Measurements from ENCODE around the gene TIMM29.

The TIMM29 gene

DNA sequence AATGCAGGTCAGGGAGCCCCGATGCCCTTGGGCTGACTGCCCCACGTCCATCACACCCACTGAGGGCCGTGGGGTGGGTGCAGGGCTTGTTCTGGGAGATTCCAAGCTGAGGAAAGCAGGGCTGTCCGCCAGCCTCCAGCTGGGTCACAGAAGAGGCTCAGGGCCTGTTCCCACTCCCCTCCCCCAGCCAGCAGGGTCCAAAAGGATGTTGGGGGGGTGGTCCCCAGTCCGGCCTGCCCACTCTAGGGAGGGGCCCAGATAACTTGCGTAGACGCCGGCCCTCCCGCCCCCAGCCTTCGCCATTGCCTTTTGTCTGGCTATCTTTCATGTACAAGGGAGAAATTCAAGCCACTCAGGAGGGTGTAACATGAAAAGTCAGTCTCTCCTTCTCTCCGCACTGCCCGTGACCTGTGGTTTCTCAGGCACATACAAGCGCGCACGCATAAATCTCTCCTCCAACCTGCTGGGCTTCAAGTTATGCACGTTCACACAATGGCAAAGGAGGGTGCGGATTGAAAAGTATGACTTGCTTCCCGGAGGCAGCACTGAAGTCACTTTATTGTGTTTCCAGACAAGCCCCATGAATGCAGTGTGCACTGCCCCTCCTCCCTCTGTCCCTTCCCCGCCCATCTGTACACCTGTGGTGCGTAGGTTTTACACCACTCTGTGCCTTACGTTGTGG is 37.1 kb upstream of the TIMM29 start:
- DNase-seq (ENCODE audit: insufficient read length, low spot score), result no peak
- TF ChIP-seq POLR2AphosphoS5 (IDR thresholded peaks at IDR 0.05; ENCODE audit: low read depth, low read length) (no peak), PAX5 (IDR thresholded peaks at IDR 0.05; ENCODE audit: insufficient read depth, low read length, severe bottlenecking) (no peak), POU2F2 (IDR thresholded peaks at IDR 0.05; ENCODE audit: low read depth, low read length) (no peak), TAF1 (IDR thresholded peaks at IDR 0.05; ENCODE audit: low read depth, low read length) (no peak), SPI1 (IDR thresholded peaks at IDR 0.05; ENCODE audit: low read depth, low read length) (no peak), POLR2A (IDR thresholded peaks at IDR 0.05; ENCODE audit: low read depth, low read length) (no peak)
- FAIRE-seq, result no peak

DNA sequence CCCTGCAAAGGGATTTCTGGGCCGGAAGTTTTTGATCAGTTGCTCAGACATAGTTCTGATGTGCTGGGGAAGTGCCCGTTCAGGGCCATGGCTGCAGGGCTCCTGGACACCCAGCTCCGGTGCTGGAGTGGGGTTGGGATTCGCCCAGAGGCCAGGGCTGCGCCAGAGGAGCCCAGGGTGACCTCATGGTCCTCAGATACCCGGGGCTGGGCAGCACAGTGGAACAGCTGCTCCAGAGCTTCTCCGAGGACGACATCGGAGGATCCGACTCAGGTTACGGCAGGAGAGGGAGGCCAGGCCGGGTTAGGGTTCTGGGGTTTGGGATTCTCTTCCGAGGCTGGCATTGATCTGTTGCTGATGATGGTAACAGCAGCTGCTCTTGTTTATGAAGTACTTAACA is 36.4 kb upstream of the TIMM29 start:
- FAIRE-seq (no peak), DNase-seq (ENCODE audit: insufficient read length, low spot score) (no peak)
- TF ChIP-seq POLR2AphosphoS5 (IDR thresholded peaks at IDR 0.05; ENCODE audit: low read depth, low read length) (no peak), SPI1 (IDR thresholded peaks at IDR 0.05; ENCODE audit: low read depth, low read length) (no peak), TAF1 (IDR thresholded peaks at IDR 0.05; ENCODE audit: low read depth, low read length) (no peak), PAX5 (IDR thresholded peaks at IDR 0.05; ENCODE audit: insufficient read depth, low read length, severe bottlenecking) (no peak), POU2F2 (IDR thresholded peaks at IDR 0.05; ENCODE audit: low read depth, low read length) (no peak), POLR2A (IDR thresholded peaks at IDR 0.05; ENCODE audit: low read depth, low read length) (no peak)

DNA sequence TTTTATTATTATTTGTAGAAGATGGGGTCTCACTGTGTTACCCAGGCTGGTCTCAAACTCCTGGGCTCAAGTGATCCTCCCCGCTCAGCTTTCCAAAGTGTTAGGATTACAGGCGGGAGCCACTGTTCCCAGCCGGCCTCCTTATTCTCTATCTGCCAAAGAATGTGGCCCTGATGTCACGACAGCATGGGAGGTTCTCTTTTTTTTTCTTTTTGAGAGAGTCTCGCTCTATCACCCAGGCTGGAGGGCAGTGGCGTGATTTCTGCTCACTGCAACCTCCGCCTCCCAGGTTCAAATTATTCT is 33.7 kb upstream of the TIMM29 start:
- TF ChIP-seq POLR2A (IDR thresholded peaks at IDR 0.05; ENCODE audit: low read depth, low read length) (no peak), PAX5 (IDR thresholded peaks at IDR 0.05; ENCODE audit: insufficient read depth, low read length, severe bottlenecking) (no peak), POLR2AphosphoS5 (IDR thresholded peaks at IDR 0.05; ENCODE audit: low read depth, low read length) (no peak), SPI1 (IDR thresholded peaks at IDR 0.05; ENCODE audit: low read depth, low read length) (no peak), TAF1 (IDR thresholded peaks at IDR 0.05; ENCODE audit: low read depth, low read length) (no peak), POU2F2 (IDR thresholded peaks at IDR 0.05; ENCODE audit: low read depth, low read length) (no peak)
- FAIRE-seq (no peak), DNase-seq (ENCODE audit: insufficient read length, low spot score) (no peak)

DNA sequence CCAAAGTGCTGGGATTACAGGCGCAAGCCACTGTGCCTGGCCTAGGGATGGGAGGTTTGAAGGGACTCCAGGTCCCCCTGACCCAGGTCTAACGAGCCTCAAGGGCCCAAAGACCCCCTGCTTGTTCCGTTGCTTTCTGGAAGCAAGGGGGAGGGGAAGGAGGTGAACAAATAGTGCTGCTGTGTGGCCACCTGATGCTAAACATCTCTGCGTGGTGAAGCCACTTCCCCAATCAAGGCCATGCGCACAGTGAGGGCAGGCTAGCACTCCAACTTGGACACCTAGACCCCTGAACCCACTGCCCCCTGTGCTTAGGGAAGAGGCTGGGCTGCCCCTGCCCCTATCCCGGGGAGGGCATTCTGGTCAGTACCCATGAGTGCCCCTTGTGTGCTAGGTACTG is 33.2 kb upstream of the TIMM29 start:
- TF ChIP-seq PAX5 (IDR thresholded peaks at IDR 0.05; ENCODE audit: insufficient read depth, low read length, severe bottlenecking) (no peak), POLR2A (IDR thresholded peaks at IDR 0.05; ENCODE audit: low read depth, low read length) (no peak), TAF1 (IDR thresholded peaks at IDR 0.05; ENCODE audit: low read depth, low read length) (no peak), SPI1 (IDR thresholded peaks at IDR 0.05; ENCODE audit: low read depth, low read length) (no peak), POLR2AphosphoS5 (IDR thresholded peaks at IDR 0.05; ENCODE audit: low read depth, low read length) (no peak), POU2F2 (IDR thresholded peaks at IDR 0.05; ENCODE audit: low read depth, low read length) (no peak)
- FAIRE-seq (no peak), DNase-seq (ENCODE audit: insufficient read length, low spot score) (no peak)

DNA sequence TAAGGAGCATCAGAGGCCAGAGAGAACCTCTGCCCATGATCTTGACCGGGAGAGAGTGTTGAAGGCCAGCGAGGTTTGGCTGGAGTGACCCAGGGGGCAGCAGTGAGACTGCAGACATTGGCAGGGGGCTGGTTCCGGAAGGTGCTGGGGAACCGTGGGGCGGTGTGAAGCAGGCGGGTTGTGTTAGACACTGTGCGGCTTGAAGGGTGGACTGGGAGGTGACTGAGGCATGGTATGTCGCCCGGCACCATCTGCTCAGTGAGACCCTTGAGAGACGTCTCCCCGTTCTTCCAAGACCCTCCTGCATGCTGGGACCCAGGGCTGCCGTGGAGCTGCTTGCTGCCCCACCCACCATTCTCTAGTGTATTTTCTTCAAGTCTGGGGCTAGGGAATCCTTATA is 32.7 kb upstream of the TIMM29 start:
- DNase-seq (ENCODE audit: insufficient read length, low spot score) (no peak), FAIRE-seq (no peak)
- TF ChIP-seq POLR2A (IDR thresholded peaks at IDR 0.05; ENCODE audit: low read depth, low read length) (no peak), SPI1 (IDR thresholded peaks at IDR 0.05; ENCODE audit: low read depth, low read length) (no peak), POLR2AphosphoS5 (IDR thresholded peaks at IDR 0.05; ENCODE audit: low read depth, low read length) (no peak), TAF1 (IDR thresholded peaks at IDR 0.05; ENCODE audit: low read depth, low read length) (no peak), PAX5 (IDR thresholded peaks at IDR 0.05; ENCODE audit: insufficient read depth, low read length, severe bottlenecking) (no peak), POU2F2 (IDR thresholded peaks at IDR 0.05; ENCODE audit: low read depth, low read length) (no peak)

DNA sequence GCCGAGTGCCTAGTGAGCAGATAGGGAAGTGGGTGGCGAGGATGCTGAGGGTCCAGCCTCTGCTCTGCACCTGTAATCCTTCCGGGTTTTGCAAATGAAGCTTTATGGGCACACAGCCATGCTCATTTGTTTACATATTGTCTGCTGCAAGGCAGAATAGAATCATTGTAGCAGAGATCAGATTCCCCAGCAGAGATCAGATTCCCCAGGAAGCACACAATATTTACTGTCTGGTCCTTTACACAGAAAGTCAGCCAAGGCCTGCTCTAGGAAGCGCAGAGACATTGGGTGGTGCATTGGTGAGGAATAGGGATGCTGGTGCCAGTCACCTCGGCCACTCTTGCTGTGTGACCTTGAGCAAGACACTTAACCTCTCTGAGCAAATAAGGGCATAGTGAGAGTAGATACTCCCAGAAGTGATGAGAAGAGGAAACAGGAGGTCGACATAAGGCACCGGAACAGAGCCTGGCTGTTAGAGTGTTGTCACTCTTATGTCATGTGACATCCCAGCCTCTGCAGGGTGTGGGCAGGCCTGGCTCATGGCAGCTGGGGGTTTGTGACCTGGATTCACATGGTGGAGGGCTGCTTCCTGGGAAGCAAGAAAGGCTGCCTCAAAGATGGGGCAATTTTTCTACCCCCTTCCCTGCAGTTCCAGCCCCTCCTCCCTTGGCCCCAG is 31.6 kb upstream of the TIMM29 start:
- no peak for TF ChIP-seq POLR2AphosphoS5 (IDR thresholded peaks at IDR 0.05; ENCODE audit: low read depth, low read length)
- no peak for TF ChIP-seq POLR2A (IDR thresholded peaks at IDR 0.05; ENCODE audit: low read depth, low read length)
- TF ChIP-seq PAX5 (IDR thresholded peaks at IDR 0.05; ENCODE audit: insufficient read depth, low read length, severe bottlenecking), result no peak
- no peak for TF ChIP-seq TAF1 (IDR thresholded peaks at IDR 0.05; ENCODE audit: low read depth, low read length)
- TF ChIP-seq POU2F2 (IDR thresholded peaks at IDR 0.05; ENCODE audit: low read depth, low read length), result no peak
- TF ChIP-seq SPI1 (IDR thresholded peaks at IDR 0.05; ENCODE audit: low read depth, low read length), result no peak
- no peak for DNase-seq (ENCODE audit: insufficient read length, low spot score)
- FAIRE-seq, result no peak

DNA sequence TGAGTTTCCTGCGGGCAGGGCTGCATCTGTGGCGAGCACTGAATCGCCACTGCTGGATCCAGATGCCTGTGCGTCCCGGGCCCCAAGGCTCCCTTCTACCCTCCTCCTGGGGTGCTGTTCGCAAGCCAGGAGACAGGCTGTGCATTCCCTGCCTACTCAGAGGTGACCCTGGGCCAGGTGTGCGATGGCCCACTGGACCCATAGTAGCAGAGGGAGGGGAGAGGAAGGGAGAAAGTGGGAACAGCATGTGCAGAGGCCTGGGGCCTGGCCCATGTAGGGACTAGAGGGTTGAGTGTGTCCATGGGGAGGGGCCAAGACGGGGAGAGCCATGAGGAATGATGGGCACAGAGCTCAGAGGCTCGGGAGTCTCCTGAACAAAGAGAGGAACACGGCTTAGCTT is 30.0 kb upstream of the TIMM29 start:
- DNase-seq (ENCODE audit: insufficient read length, low spot score) (no peak), FAIRE-seq (no peak)
- TF ChIP-seq TAF1 (IDR thresholded peaks at IDR 0.05; ENCODE audit: low read depth, low read length), result no peak

DNA sequence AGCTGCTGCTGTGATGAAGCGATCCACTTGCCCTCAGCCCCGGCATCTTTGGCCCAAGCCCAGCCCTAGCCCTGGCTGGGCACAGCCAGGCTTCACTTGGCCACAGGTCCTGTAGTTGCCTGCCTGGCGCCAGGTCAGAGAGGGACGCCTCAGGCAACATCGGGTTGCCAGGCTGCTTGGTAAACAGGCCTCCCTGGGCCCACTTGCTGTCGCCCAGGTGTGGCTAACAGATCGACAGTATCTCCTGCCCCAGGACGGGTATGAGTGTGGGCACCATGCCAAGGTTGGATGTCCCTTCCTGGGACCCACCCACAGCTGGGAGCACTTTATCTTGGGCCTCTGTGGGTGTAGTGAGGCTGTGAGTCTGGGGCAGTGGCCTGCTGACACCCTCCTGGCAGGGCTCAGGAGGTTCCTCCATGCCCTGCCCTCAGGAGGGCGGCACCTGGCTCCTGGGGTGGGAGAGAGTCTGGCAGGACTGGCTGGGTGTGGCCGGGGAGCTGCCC is 29.4 kb upstream of the TIMM29 start:
- TF ChIP-seq POLR2A (IDR thresholded peaks at IDR 0.05; ENCODE audit: low read depth, low read length), result no peak
- no peak for TF ChIP-seq POU2F2 (IDR thresholded peaks at IDR 0.05; ENCODE audit: low read depth, low read length)
- TF ChIP-seq POLR2AphosphoS5 (IDR thresholded peaks at IDR 0.05; ENCODE audit: low read depth, low read length), result no peak
- TF ChIP-seq TAF1 (IDR thresholded peaks at IDR 0.05; ENCODE audit: low read depth, low read length), result no peak
- TF ChIP-seq SPI1 (IDR thresholded peaks at IDR 0.05; ENCODE audit: low read depth, low read length), result no peak
- no peak for TF ChIP-seq PAX5 (IDR thresholded peaks at IDR 0.05; ENCODE audit: insufficient read depth, low read length, severe bottlenecking)
- FAIRE-seq (no peak), DNase-seq (ENCODE audit: insufficient read length, low spot score) (no peak)

DNA sequence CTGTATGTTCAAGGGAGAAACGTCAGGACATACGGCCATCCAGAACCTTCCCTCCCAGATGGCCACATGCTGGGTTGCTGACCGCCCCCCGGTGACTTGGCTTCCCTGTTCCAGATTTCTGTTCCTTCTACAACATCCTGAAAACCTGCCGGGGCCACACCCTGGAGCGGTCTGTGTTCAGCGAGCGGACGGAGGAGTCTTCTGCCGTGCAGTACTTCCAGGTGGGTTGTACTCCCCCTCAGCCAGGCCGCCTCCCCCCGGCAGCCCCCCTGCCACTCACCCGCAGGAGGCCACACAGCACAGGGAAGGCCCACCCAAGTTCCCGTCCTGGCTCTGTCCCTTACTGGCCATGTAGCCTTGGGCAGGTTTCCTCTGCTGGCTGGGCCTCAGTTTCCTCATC is 20.7 kb upstream of the TIMM29 start:
- FAIRE-seq, result no peak
- TF ChIP-seq POLR2AphosphoS5 (IDR thresholded peaks at IDR 0.05; ENCODE audit: low read depth, low read length), result no peak
- TF ChIP-seq PAX5 (IDR thresholded peaks at IDR 0.05; ENCODE audit: insufficient read depth, low read length, severe bottlenecking), result no peak
- no peak for TF ChIP-seq POU2F2 (IDR thresholded peaks at IDR 0.05; ENCODE audit: low read depth, low read length)
- TF ChIP-seq POLR2A (IDR thresholded peaks at IDR 0.05; ENCODE audit: low read depth, low read length), result no peak
- TF ChIP-seq TAF1 (IDR thresholded peaks at IDR 0.05; ENCODE audit: low read depth, low read length), result no peak
- no peak for TF ChIP-seq SPI1 (IDR thresholded peaks at IDR 0.05; ENCODE audit: low read depth, low read length)
- no peak for DNase-seq (ENCODE audit: insufficient read length, low spot score)
